IPS-NIHi11 (cell line): ENCODE data around the gene SNCB.
A peak's percentile ranks its signal among the peaks of the same experiment; 100 is the strongest.

Experiments used
- DNase-seq: peaks from one replicate; pipeline ENCODE4 v3.0.0; 2012; ENCODE audit warnings: mixed read lengths, low spot score

SNCB gene

GRCh38 chr5:176629853-176630680 lies at the start of gene SNCB, which contains the start of gene EIF4E1B:
TSS of gene SNCB (minus strand) at chr5:176630534. CDS start at chr5:176629654, 880 bp downstream.
TSS of gene EIF4E1B (plus strand) at chr5:176630675. CDS start at chr5:176642788, 12,113 bp downstream.
- peak; percentile 87 for DNase-seq

GRCh38 chr5:176679365-176680225 lies 49.3 kb upstream of the SNCB start:
- no peak for DNase-seq

GRCh38 chr5:176678584-176678983 lies 48.2 kb upstream of the SNCB start:
- no peak for DNase-seq

- DNase-seq: no peak
Measured at GRCh38 chr5:176677209-176677939, 47.0 kb upstream of the SNCB start.

- no peak for DNase-seq
Measured at GRCh38 chr5:176676361-176676824, 46.1 kb upstream of the SNCB start.

GRCh38 chr5:176675676-176676360 lies 45.5 kb upstream of the SNCB start:
- peak; percentile 70 for DNase-seq

GRCh38 chr5:176674799-176675198 lies 44.5 kb upstream of the SNCB start:
- no peak for DNase-seq

- no peak for DNase-seq
Measured at GRCh38 chr5:176673651-176674583, 43.6 kb upstream of the SNCB start.

GRCh38 chr5:176671890-176672747 lies 41.8 kb upstream of the SNCB start:
- DNase-seq: peak; percentile 61

GRCh38 chr5:176671399-176671798 lies 41.1 kb upstream of the SNCB start:
- DNase-seq: no peak

- no peak for DNase-seq
Measured at GRCh38 chr5:176670449-176670848, 40.1 kb upstream of the SNCB start.

- no peak for DNase-seq
Measured at GRCh38 chr5:176667637-176668036, 37.3 kb upstream of the SNCB start.

GRCh38 chr5:176665517-176665916 lies 35.2 kb upstream of the SNCB start:
- DNase-seq: no peak

GRCh38 chr5:176664886-176665285 lies 34.6 kb upstream of the SNCB start:
- peak; percentile 54 for DNase-seq

GRCh38 chr5:176664479-176664878 lies 34.1 kb upstream of the SNCB start:
- DNase-seq: no peak

GRCh38 chr5:176663566-176663965 lies 33.2 kb upstream of the SNCB start:
- no peak for DNase-seq

- DNase-seq: no peak
Measured at GRCh38 chr5:176662371-176663333, 32.3 kb upstream of the SNCB start.

GRCh38 chr5:176661676-176662075 lies 31.3 kb upstream of the SNCB start:
- no peak for DNase-seq
